SH-SY5Y (cell line): Measurements from ENCODE around the gene MBNL1.

Experiments
- GATA2 ChIP-seq: IDR thresholded peaks from 2 replicates; pipeline ENCODE4 v1.6.1; 2011; ENCODE audit warnings: mild to moderate bottlenecking, low read depth, low read length
- GATA3 ChIP-seq: IDR thresholded peaks from 2 replicates; pipeline ENCODE4 v1.6.1; 2011; ENCODE audit warnings: low read depth, mild to moderate bottlenecking, low read length, moderate library complexity

Gene MBNL1

GRCh38 chr3:152497457-152497856, 228.7 kb downstream of the MBNL1 start:
- TF ChIP-seq GATA3: no peak
- TF ChIP-seq GATA2: no peak

GRCh38 chr3:152497890-152498289, 229.2 kb downstream of the MBNL1 start:
- TF ChIP-seq GATA3: no peak
- no peak for TF ChIP-seq GATA2

GRCh38 chr3:152499791-152500385, 231.2 kb downstream of the MBNL1 start:
- TF ChIP-seq GATA3 (no peak), GATA2 (no peak)

- no peak for TF ChIP-seq GATA2
- TF ChIP-seq GATA3: no peak
Measured at GRCh38 chr3:152505926-152506325, 237.2 kb downstream of the MBNL1 start.

GRCh38 chr3:152508705-152509104, 240.0 kb downstream of the MBNL1 start:
- TF ChIP-seq GATA3: no peak
- TF ChIP-seq GATA2: no peak

- TF ChIP-seq GATA2 (no peak), GATA3 (no peak)
Measured at GRCh38 chr3:152511904-152512303, 243.2 kb downstream of the MBNL1 start.

GRCh38 chr3:152513301-152513960, 244.7 kb downstream of the MBNL1 start:
- TF ChIP-seq GATA2 (no peak), GATA3 (no peak)
